Measurements from ENCODE around the gene SOAT1. TPM values are rescaled to one million over a fixed set of nuclear protein-coding genes. Genes with fewer than 3 reads are reported as not detected.

SOAT1 gene
- total RNA-seq, 4 donors from 2014 or later: 15.0 to 18.6 (median 16.9) TPM

GRCh38 chr1:179296356-179297104 is 2.9 kb downstream of the SOAT1 start:
- Histone ChIP-seq H3K9me3 (no peaks in the 10 kb centered on the region), H3K36me3 (no peaks in the 10 kb centered on the region), H3K4me3 (replicated peaks in 1 of 3) (no peak overlapping the region), H3K27ac (no peak overlapping the region), H3K27me3 (no peaks in the 10 kb centered on the region), H3K4me1 (peaks cover 6 to 7% of the 10 kb centered on the region in 2 donors)
- no peak for TF ChIP-seq CTCF (IDR thresholded peaks at IDR 0.05)
- TF ChIP-seq POLR2A (IDR thresholded peaks at IDR 0.05): no peak
- 91 to 92% methylated on average over 4 of the region's 4 CpGs for WGBS, 2 donors
- no peak for DNase-seq
- intact Hi-C loops (cut with DNase I): no loop called here

DNA sequence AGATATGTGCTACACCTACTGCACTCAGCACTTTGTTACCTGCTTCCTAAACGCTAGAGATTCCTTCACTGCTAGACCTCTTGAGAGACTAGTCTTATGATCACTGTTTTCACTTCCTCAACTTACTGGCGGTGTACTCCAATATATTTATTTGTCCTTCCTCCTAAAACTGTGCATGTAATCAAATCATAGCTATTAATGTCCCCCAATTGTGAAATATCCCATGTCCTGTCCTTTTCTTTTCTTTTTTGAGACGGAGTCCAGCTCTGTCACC is 3.4 kb downstream of the SOAT1 start:
- TF ChIP-seq POLR2A (IDR thresholded peaks at IDR 0.05) (no peak), CTCF (IDR thresholded peaks at IDR 0.05) (no peak)
- DNase-seq: no peak
- peaks cover 6 to 7% of the 10 kb centered on the region in 2 donors for H3K4me1 ChIP-seq
- no peaks in the 10 kb centered on the region for H3K9me3 ChIP-seq
- no peak overlapping the region for H3K4me3 ChIP-seq (replicated peaks in 1 of 3)
- WGBS, 2 donors: 86% methylated on average over 3 of the region's 3 CpGs
- intact Hi-C loops (cut with DNase I): no loop called here
- no peaks in the 10 kb centered on the region for H3K27me3 ChIP-seq
- no peak overlapping the region for H3K27ac ChIP-seq
- no peaks in the 10 kb centered on the region for H3K36me3 ChIP-seq

DNA sequence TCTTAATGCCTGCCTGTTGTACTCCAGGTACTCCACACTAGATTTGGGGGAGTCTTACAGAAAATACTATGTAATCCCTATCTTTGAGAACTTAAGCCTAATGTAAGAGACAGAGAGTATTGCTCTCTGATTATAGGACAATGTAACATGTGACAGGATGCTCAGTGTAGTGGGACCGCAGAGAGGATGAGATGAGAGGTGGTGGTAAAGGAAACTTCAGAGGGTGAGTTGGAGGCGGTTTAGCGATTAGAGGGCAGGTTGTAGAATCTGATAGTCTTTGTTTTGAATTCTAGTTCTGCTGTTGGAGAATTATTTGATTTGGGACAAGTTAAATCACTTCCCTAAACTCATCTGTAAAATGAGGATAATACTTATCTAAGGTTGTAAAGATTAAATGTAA is 5.4 kb downstream of the SOAT1 start:
- Histone ChIP-seq H3K27me3 (no peaks in the 10 kb centered on the region), H3K36me3 (no peaks in the 10 kb centered on the region), H3K4me3 (replicated peaks in 1 of 3) (no peak overlapping the region), H3K4me1 (peaks cover 6 to 7% of the 10 kb centered on the region in 2 donors), H3K27ac (no peak overlapping the region), H3K9me3 (no peaks in the 10 kb centered on the region)
- TF ChIP-seq POLR2A (IDR thresholded peaks at IDR 0.05) (no peak), CTCF (IDR thresholded peaks at IDR 0.05) (no peak)
- intact Hi-C loops (cut with DNase I): no loop called here
- no peak for DNase-seq
- WGBS, 2 donors: 87 to 92% methylated on average over 3 of the region's 3 CpGs

DNA sequence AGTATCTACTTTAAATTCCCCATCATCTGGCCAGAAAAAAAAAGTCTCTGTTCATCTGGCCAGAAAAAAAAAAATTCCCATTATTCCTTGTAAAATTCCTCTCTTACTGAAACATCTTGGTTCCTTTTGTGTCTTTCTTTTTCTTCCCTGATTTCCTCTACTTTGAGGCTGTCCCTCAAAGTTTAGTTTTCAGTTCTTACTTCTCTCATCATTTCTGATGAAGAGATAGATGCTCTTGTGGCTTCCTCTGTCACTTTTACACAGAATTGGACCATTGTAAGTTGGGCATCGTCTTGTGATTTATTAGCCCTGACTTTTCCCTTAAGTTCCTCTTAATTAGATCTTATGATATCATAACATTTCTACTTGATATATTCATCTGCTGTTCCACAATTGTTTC is 6.5 kb downstream of the SOAT1 start:
- Histone ChIP-seq H3K4me3 (replicated peaks in 1 of 3) (no peak overlapping the region), H3K4me1 (no peaks in the 10 kb centered on the region), H3K27me3 (no peaks in the 10 kb centered on the region), H3K27ac (no peak overlapping the region), H3K9me3 (no peaks in the 10 kb centered on the region), H3K36me3 (no peaks in the 10 kb centered on the region)
- DNase-seq: no peak
- intact Hi-C loops (cut with DNase I): no loop called here
- WGBS, 2 donors: 71 to 82% methylated on average over 1 of the region's 1 CpG
- no peak for TF ChIP-seq CTCF (IDR thresholded peaks at IDR 0.05)

DNA sequence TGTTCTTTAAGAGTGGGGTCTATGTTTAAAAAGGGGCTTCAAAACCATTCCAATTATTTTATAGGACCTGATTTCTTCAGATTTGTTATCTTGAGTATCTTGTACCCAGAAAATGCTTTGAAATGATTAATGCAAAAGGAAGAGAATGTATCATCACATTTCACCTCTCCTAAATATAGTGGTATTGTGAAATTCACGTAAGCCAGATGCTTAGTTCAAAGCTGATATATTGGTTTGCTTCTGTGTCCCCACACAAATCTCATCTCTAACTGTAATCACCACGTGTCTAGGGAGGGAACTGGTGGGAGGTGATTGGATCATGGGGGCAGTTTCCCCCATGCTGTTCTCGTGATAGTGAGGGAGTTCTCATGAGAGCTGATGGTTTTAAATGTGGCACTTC is 8.5 kb downstream of the SOAT1 start:
- Histone ChIP-seq H3K4me3 (replicated peaks in 1 of 3) (no peak overlapping the region), H3K27ac (no peak overlapping the region), H3K4me1 (no peaks in the 10 kb centered on the region), H3K36me3 (no peaks in the 10 kb centered on the region), H3K9me3 (no peaks in the 10 kb centered on the region), H3K27me3 (no peaks in the 10 kb centered on the region)
- 84 to 91% methylated on average over 3 of the region's 3 CpGs for WGBS, 2 donors
- intact Hi-C loops (cut with DNase I): no loop called here
- no peak for DNase-seq
- TF ChIP-seq CTCF (IDR thresholded peaks at IDR 0.05): no peak
- TF ChIP-seq POLR2A (IDR thresholded peaks at IDR 0.05): no peak

All from thyroid gland (tissue), 4 donors.